Subcutaneous adipose tissue (tissue), 4 donors: ENCODE results near the gene MPI. TPM values are rescaled to one million over a fixed set of nuclear protein-coding genes. Genes with fewer than 3 reads are reported as not detected.

Experiments used
- CTCF ChIP-seq: fragments of 450-650 bp; IDR thresholded peaks from one replicate; pipeline ENCODE4 v1.5.1; 2016; ENCODE audit warnings: low read depth, mild to moderate bottlenecking, control low read depth, antibody characterized with exemption, moderate library complexity
- total RNA-seq, 4 donors: library from RNA; depleted of rRNA; stranded (reverse); fragments of >200 nt; gene quantifications; one replicate each; pipeline ENCODE4 v1.1.0, GENCODE V29; 2016

The MPI gene
- total RNA-seq, 4 donors from 2014 or later: 20.2 to 39.9 (median 31.9) TPM

- no peak for TF ChIP-seq CTCF
These were observed 24.5 kb upstream of the MPI start for GRCh38 chr15:74865316-74865715.

- TF ChIP-seq CTCF: no peak
These were observed 23.8 kb upstream of the MPI start for GRCh38 chr15:74866090-74866489.

GRCh38 chr15:74867466-74868038 is 22.3 kb upstream of the MPI start:
- TF ChIP-seq CTCF: no peak

GRCh38 chr15:74868059-74868458 is 21.8 kb upstream of the MPI start:
- no peak for TF ChIP-seq CTCF

GRCh38 chr15:74869372-74869725 is 20.5 kb upstream of the MPI start:
- no peak for TF ChIP-seq CTCF

- no peak for TF ChIP-seq CTCF
These were observed 20.0 kb upstream of the MPI start for GRCh38 chr15:74869726-74870407.

GRCh38 chr15:74870436-74871215 is 19.2 kb upstream of the MPI start:
- no peak for TF ChIP-seq CTCF
